CD4-positive, alpha-beta memory T cell (primary cell): ENCODE data around the gene ITGB2. TPM values are rescaled to one million over a fixed set of nuclear protein-coding genes. Genes with fewer than 3 reads are reported as not detected.
A peak's percentile ranks its signal among the peaks of the same experiment; 100 is the strongest.

Source experiments
- CTCF ChIA-PET: fragments of 350-600 bp; sonication (Branson Sonifier 250); formaldehyde crosslinking; loops from one replicate; lab custom pipeline; 2021; ENCODE audit warnings: inconsistent platforms; ENCODE audit not compliant: partially characterized antibody; lab: Charles Lee
- POLR2A ChIA-PET: fragments of 350-600 bp; sonication (Branson Sonifier 250); formaldehyde crosslinking; loops from one replicate; lab custom pipeline; 2021; ENCODE audit not compliant: partially characterized antibody; lab: Charles Lee
- DNase-seq, 5 donors: peaks; one replicate each; pipeline versions ENCODE4 v3.0.0 to v3.0.0-alpha.2; 2020 to 2022; ENCODE audit warnings: mixed read lengths in 1 of 5
- H3K27ac ChIP-seq: one replicate; pipeline ENCODE4 v1.7.0; 2013; ENCODE audit warnings: low read depth, low read length
- H3K27me3 ChIP-seq: 2 replicates; pipeline ENCODE4 v1.7.0; 2013; ENCODE audit warnings: mild to moderate bottlenecking, low read length, moderate library complexity; ENCODE audit not compliant: insufficient read depth
- H3K36me3 ChIP-seq: 2 replicates; pipeline ENCODE4 v1.7.0; 2013; ENCODE audit warnings: mild to moderate bottlenecking, low read length, moderate library complexity; ENCODE audit not compliant: insufficient read depth
- H3K4me1 ChIP-seq: 2 replicates; pipeline ENCODE4 v1.7.0; 2013; ENCODE audit warnings: mild to moderate bottlenecking, low read length, moderate library complexity; ENCODE audit not compliant: insufficient read depth
- H3K4me3 ChIP-seq, 2 donors: one replicate each; pipeline ENCODE4 v1.7.0; 2013; ENCODE audit warnings: low read length in 2 of 2, mild to moderate bottlenecking in 1 of 2
- H3K9me3 ChIP-seq, 2 donors: one replicate each; pipeline ENCODE4 v1.7.0; 2013; ENCODE audit warnings: low read length in 2 of 2, control low read depth in 1 of 2; ENCODE audit not compliant: control insufficient read depth in 1 of 2
- H3K27ac Mint-ChIP-seq, 7 donors: one replicate each; pipeline ENCODE4 v1.8.0; 2020 to 2021; ENCODE audit warnings: mixed read lengths in 7 of 7, mild to moderate bottlenecking in 6 of 7, inconsistent platforms in 3 of 7, moderate library complexity in 3 of 7
- H3K27me3 Mint-ChIP-seq, 2 donors: one replicate each; pipeline ENCODE4 v1.8.0; 2020 to 2021; ENCODE audit warnings: mixed read lengths in 2 of 2
- H3K36me3 Mint-ChIP-seq, 2 donors: one replicate each; pipeline ENCODE4 v1.8.0; 2020 to 2021; ENCODE audit warnings: mixed read lengths in 2 of 2, inconsistent platforms in 1 of 2, mild to moderate bottlenecking in 1 of 2
- H3K4me1 Mint-ChIP-seq, 4 donors: one replicate each; pipeline ENCODE4 v1.8.0; 2020 to 2021; ENCODE audit warnings: mixed read lengths in 4 of 4, mild to moderate bottlenecking in 1 of 4
- H3K4me3 Mint-ChIP-seq, 8 donors: one replicate each; pipeline ENCODE4 v1.8.0; 2020 to 2021; ENCODE audit warnings: mixed read lengths in 8 of 8, mild to moderate bottlenecking in 7 of 8, moderate library complexity in 6 of 8, inconsistent platforms in 3 of 8
- H3K9me3 Mint-ChIP-seq, 8 donors: one replicate each; pipeline ENCODE4 v1.8.0; 2020 to 2021; ENCODE audit warnings: mixed read lengths in 8 of 8, mild to moderate bottlenecking in 5 of 8, inconsistent platforms in 3 of 8, moderate library complexity in 1 of 8
- intact Hi-C: fragments of 100-400 bp; cut with micrococcal nuclease; formaldehyde crosslinking; loops from one replicate; pipeline ENCODE4 v1.15.1; 2023
- polyA plus RNA-seq, 2 donors: library from polyadenylated mRNA; unstranded; fragments of 300-500 nt; fragmentation: Illumina TruSeq; gene quantifications; one replicate each; pipeline ENCODE4 v1.2.3, GENCODE V29; 2021
- total RNA-seq, 2 experiments: library from RNA; stranded (reverse); gene quantifications; one replicate each; pipeline ENCODE4 v1.2.3, GENCODE V29; 2021

ITGB2 gene
- total and polyA plus RNA-seq, 4 experiments from 2014 or later = 278 to 575 (median 414) TPM

DNA sequence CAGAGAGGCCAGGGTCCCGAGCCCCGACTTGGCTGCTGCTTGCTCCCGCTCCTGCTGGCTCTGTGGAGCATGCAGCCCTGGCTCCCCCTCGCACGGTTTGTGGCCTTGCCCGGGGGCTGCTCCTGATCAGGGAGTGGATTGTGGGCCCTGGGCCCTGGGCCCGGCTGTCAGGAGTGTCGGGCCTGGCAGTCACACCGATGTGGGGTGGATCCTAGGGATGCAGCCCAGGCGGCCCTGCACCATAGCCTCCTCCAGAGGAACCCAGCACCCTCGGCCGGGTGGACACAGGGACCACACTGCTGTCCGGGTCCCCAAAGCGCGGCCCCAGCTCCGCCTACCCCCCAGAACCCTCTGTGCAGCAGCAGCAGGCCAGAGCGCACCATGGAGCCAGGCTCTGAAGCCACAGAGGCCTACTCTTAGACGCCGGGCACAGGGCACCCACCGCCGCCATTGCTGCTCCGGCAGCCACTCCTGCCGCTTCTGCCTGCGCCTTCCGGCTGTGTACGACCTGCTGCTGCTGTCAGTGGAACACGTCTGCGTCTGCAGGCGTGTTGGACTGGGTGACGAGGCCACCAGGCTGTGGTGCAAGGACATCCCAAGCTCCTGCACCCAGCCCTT lies 28.6 kb upstream of the ITGB2 start:
- Mint-ChIP-seq H3K27me3 (no peaks in the 10 kb centered on the region), H3K4me1 (peaks cover 4 to 28% (median 12%) of the 10 kb centered on the region in 4 donors), H3K4me3 (no peak overlapping the region), H3K27ac (peak overlapping the region in 1 of 7 donors; percentile 52), H3K36me3 (peaks cover 12 to 33% of the 10 kb centered on the region in 2 donors), H3K9me3 (no peaks in the 10 kb centered on the region)
- intact Hi-C loops = loop anchor here (1.0 kb wide), 2 partner anchors 188 to 490 kb away; no protein-coding TSS in a partner anchor
- peaks cover 22% of the 10 kb centered on the region for H3K36me3 ChIP-seq
- no peak for DNase-seq
- no peak overlapping the region for H3K27ac ChIP-seq
- no peaks in the 10 kb centered on the region for H3K9me3 ChIP-seq
- H3K4me3 ChIP-seq = no peak overlapping the region
- H3K4me1 ChIP-seq = peaks cover 9% of the 10 kb centered on the region
- POLR2A ChIA-PET = interaction anchor here (3.0 kb wide), 1 partner anchor 180 kb away, joined by 10 read pairs; no protein-coding TSS in a partner anchor
- CTCF ChIA-PET = interaction anchor here (0.7 to 16.7 kb wide), 29 partner anchors 9 to 872 kb away, joined by 3 to 363 read pairs (median 4); partner anchors contain the start of genes POFUT2, SLX9 and UBE2G2
- H3K27me3 ChIP-seq = no peaks in the 10 kb centered on the region

GRCh38 chr21:44948426-44949120 lies 27.9 kb upstream of the ITGB2 start:
- Mint-ChIP-seq H3K36me3 (peaks cover 12 to 35% of the 10 kb centered on the region in 2 donors), H3K4me1 (peaks cover 4 to 33% (median 15%) of the 10 kb centered on the region in 4 donors), H3K4me3 (no peak overlapping the region), H3K27me3 (no peaks in the 10 kb centered on the region), H3K9me3 (no peaks in the 10 kb centered on the region), H3K27ac (no peak overlapping the region)
- intact Hi-C loops = loop anchor here (1.0 kb wide), 2 partner anchors 189 to 491 kb away; no protein-coding TSS in a partner anchor
- Histone ChIP-seq H3K9me3 (no peaks in the 10 kb centered on the region), H3K27me3 (no peaks in the 10 kb centered on the region), H3K27ac (no peak overlapping the region), H3K4me3 (no peak overlapping the region), H3K36me3 (peaks cover 29% of the 10 kb centered on the region), H3K4me1 (peaks cover 9% of the 10 kb centered on the region)
- ChIA-PET POLR2A (interaction anchor here (0.8 to 3.0 kb wide), 2 partner anchors 74 to 180 kb away, joined by 4 to 10 read pairs; no protein-coding TSS in a partner anchor), CTCF (interaction anchor here (1.1 to 16.7 kb wide), 7 partner anchors 15 to 339 kb away, joined by 4 to 363 read pairs (median 11); partner anchors contain the start of genes POFUT2 and UBE2G2)
- no peak for DNase-seq

GRCh38 chr21:44947930-44948331 lies 27.2 kb upstream of the ITGB2 start:
- ChIA-PET CTCF (interaction anchor here (1.1 to 16.7 kb wide), 7 partner anchors 15 to 340 kb away, joined by 3 to 363 read pairs (median 6); partner anchors contain the start of genes POFUT2 and UBE2G2), POLR2A (interaction anchor here (0.8 to 3.0 kb wide), 2 partner anchors 74 to 181 kb away, joined by 4 to 10 read pairs; no protein-coding TSS in a partner anchor)
- intact Hi-C loops = no loop called here
- Mint-ChIP-seq H3K36me3 (peaks cover 12 to 35% of the 10 kb centered on the region in 2 donors), H3K27me3 (no peaks in the 10 kb centered on the region), H3K4me1 (peaks cover 4 to 39% (median 20%) of the 10 kb centered on the region in 4 donors), H3K4me3 (no peak overlapping the region), H3K27ac (no peak overlapping the region), H3K9me3 (no peaks in the 10 kb centered on the region)
- Histone ChIP-seq H3K4me3 (no peak overlapping the region), H3K27me3 (no peaks in the 10 kb centered on the region), H3K4me1 (peaks cover 14% of the 10 kb centered on the region), H3K36me3 (peaks cover 34% of the 10 kb centered on the region), H3K9me3 (no peaks in the 10 kb centered on the region), H3K27ac (no peak overlapping the region)
- DNase-seq = no peak

- H3K36me3 Mint-ChIP-seq = peaks cover 15 to 37% of the 10 kb centered on the region in 2 donors
- intact Hi-C loops = no loop called here
- peaks cover 7 to 41% (median 25%) of the 10 kb centered on the region in 4 donors for H3K4me1 Mint-ChIP-seq
- Histone ChIP-seq H3K9me3 (no peaks in the 10 kb centered on the region), H3K4me3 (no peak overlapping the region), H3K27me3 (no peaks in the 10 kb centered on the region), H3K36me3 (peaks cover 34% of the 10 kb centered on the region), H3K27ac (no peak overlapping the region), H3K4me1 (peaks cover 20% of the 10 kb centered on the region)
- H3K9me3 Mint-ChIP-seq = no peaks in the 10 kb centered on the region
- no peaks in the 10 kb centered on the region for H3K27me3 Mint-ChIP-seq
- CTCF ChIA-PET = interaction anchor here (1.1 to 16.7 kb wide), 5 partner anchors 15 to 192 kb away, joined by 3 to 363 read pairs (median 15); partner anchors contain the start of gene UBE2G2
- no peak overlapping the region for H3K4me3 Mint-ChIP-seq
- no peak overlapping the region for H3K27ac Mint-ChIP-seq
- no peak for DNase-seq
- POLR2A ChIA-PET = no interaction called here
These were observed 26.6 kb upstream of the ITGB2 start for GRCh38 chr21:44947111-44947929.

DNA sequence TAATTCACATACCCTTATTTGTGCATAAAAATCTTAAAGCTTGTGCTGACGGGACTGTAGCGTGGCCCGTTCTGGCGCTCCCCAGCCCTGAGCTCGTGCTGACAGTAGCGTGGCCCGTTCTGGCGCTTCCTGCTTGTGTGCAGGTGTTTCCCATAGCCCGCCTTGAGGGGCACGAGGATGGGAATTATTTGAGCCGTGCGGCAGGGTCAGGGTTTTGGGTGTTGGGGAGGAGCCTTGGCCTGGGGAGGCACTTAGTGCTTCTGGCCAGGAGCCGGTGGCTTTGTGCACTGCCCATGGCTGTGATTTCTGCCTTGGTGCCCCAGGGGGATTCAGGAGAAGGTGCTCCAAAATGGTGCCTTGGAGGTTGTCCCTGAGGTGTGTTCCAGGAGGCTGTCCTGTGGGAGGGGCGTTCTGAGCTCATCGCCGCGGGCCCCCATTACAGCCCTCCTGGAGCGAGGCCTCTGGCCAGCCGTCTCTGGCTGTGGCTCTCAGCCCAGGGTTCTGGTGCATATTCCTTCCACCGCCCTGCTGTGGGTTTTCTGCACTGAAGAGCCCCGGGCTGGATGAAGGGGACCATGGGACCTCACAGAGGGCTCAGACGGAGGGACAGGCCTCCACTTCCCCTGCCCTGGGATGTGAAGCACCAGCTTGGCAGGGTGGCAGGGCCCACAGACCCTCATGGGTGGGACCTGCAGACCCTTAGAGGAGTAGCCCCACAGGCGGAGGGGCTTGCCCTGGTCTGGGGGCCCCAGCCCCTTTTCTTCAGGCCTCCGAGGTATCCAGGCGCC lies 25.7 kb upstream of the ITGB2 start:
- peaks cover 13 to 50% (median 33%) of the 10 kb centered on the region in 4 donors for H3K4me1 Mint-ChIP-seq
- CTCF ChIA-PET = interaction anchor here (14.6 to 16.7 kb wide), 2 partner anchors 182 to 192 kb away, joined by 252 to 363 read pairs; no protein-coding TSS in a partner anchor
- peaks cover 32% of the 10 kb centered on the region for H3K36me3 ChIP-seq
- no peak overlapping the region for H3K4me3 ChIP-seq
- H3K27ac Mint-ChIP-seq = no peak overlapping the region
- peaks cover 29% of the 10 kb centered on the region for H3K4me1 ChIP-seq
- no peak overlapping the region for H3K4me3 Mint-ChIP-seq
- no peaks in the 10 kb centered on the region for H3K27me3 Mint-ChIP-seq
- peaks cover 19 to 39% of the 10 kb centered on the region in 2 donors for H3K36me3 Mint-ChIP-seq
- H3K27me3 ChIP-seq = no peaks in the 10 kb centered on the region
- intact Hi-C loops = no loop called here
- H3K9me3 ChIP-seq = no peaks in the 10 kb centered on the region
- DNase-seq = no peak
- H3K27ac ChIP-seq = no peak overlapping the region
- no peaks in the 10 kb centered on the region for H3K9me3 Mint-ChIP-seq
- POLR2A ChIA-PET = no interaction called here

GRCh38 chr21:44944596-44944995 lies 23.9 kb upstream of the ITGB2 start:
- Mint-ChIP-seq H3K4me3 (no peak overlapping the region), H3K36me3 (peaks cover 19 to 39% of the 10 kb centered on the region in 2 donors), H3K9me3 (peaks cover 0 to 2% (median 0%) of the 10 kb centered on the region in 8 donors), H3K27ac (peak overlapping the region in 4 of 7 donors; percentile 32 to 53 (median 42)), H3K27me3 (no peaks in the 10 kb centered on the region), H3K4me1 (peaks cover 21 to 55% (median 41%) of the 10 kb centered on the region in 4 donors)
- CTCF ChIA-PET = interaction anchor here (14.6 to 16.7 kb wide), 2 partner anchors 184 to 194 kb away, joined by 252 to 363 read pairs; no protein-coding TSS in a partner anchor
- POLR2A ChIA-PET = no interaction called here
- Histone ChIP-seq H3K27ac (no peak overlapping the region), H3K27me3 (no peaks in the 10 kb centered on the region), H3K4me1 (peaks cover 34% of the 10 kb centered on the region), H3K4me3 (no peak overlapping the region), H3K9me3 (no peaks in the 10 kb centered on the region), H3K36me3 (peaks cover 28% of the 10 kb centered on the region)
- intact Hi-C loops = no loop called here
- DNase-seq = no peak
